AG04449 (cell line): ENCODE data around the gene ZFP36.

ENCODE experiments used
- CTCF ChIA-PET: fragments of 350-600 bp; formaldehyde crosslinking; extraction: SDS; loops from one replicate; lab custom pipeline; 2021; ENCODE audit warnings: antibody characterized with exemption; lab: Yijun Ruan, JAX
- POLR2A ChIA-PET: fragments of 400-600, 350-600 bp; formaldehyde crosslinking; extraction: SDS; loops from one replicate; lab custom pipeline; 2020; ENCODE audit warnings: antibody characterized with exemption, inconsistent platforms; lab: Yijun Ruan, JAX
- DNase-seq: peaks from one replicate; pipeline ENCODE4 v3.0.0-alpha.2; 2010; ENCODE audit warnings: low read depth, low spot score
- H3K4me3 ChIP-seq: 2 replicates; pipeline ENCODE4 v1.5.1; 2011; ENCODE audit warnings: low read depth, mild to moderate bottlenecking, control low read depth, low read length
- TF ChIP-seq, protein P1 (sequence below): IDR thresholded peaks from one replicate; pipeline ENCODE4 v1.5.1; 2011; ENCODE audit warnings: mild to moderate bottlenecking, moderate library complexity, low read length, control low read depth, inconsistent platforms; ENCODE audit not compliant: insufficient read depth; ENCODE audit errors: missing control alignments

ZFP36 gene

GRCh38 chr19:39399668-39400050, 7.0 kb upstream of the ZFP36 start:
- no peak for DNase-seq
- POLR2A ChIA-PET = interaction anchor here (1.0 to 1.1 kb wide), 2 partner anchors 9 to 12 kb away, joined by 3 to 4 read pairs; partner anchors contain the start of genes MED29 and PAF1
- CTCF ChIA-PET = interaction anchor here (2.9 to 4.9 kb wide), 5 partner anchors 8 to 133 kb away, joined by 15 to 38 read pairs (median 22); partner anchors contain the start of genes EID2B, MED29, PAF1 and PLEKHG2
- TF ChIP-seq, protein P1, sequence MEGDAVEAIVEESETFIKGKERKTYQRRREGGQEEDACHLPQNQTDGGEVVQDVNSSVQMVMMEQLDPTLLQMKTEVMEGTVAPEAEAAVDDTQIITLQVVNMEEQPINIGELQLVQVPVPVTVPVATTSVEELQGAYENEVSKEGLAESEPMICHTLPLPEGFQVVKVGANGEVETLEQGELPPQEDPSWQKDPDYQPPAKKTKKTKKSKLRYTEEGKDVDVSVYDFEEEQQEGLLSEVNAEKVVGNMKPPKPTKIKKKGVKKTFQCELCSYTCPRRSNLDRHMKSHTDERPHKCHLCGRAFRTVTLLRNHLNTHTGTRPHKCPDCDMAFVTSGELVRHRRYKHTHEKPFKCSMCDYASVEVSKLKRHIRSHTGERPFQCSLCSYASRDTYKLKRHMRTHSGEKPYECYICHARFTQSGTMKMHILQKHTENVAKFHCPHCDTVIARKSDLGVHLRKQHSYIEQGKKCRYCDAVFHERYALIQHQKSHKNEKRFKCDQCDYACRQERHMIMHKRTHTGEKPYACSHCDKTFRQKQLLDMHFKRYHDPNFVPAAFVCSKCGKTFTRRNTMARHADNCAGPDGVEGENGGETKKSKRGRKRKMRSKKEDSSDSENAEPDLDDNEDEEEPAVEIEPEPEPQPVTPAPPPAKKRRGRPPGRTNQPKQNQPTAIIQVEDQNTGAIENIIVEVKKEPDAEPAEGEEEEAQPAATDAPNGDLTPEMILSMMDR = no peak
- no peak overlapping the region for H3K4me3 ChIP-seq

GRCh38 chr19:39400061-39400460, 6.6 kb upstream of the ZFP36 start:
- ChIA-PET POLR2A (interaction anchor here (1.0 to 1.1 kb wide), 2 partner anchors 9 to 11 kb away, joined by 3 to 4 read pairs; partner anchors contain the start of genes MED29 and PAF1), CTCF (interaction anchor here (2.9 to 4.9 kb wide), 4 partner anchors 9 to 133 kb away, joined by 15 to 38 read pairs (median 24); partner anchors contain the start of genes EID2B, MED29, PAF1 and PLEKHG2)

DNA sequence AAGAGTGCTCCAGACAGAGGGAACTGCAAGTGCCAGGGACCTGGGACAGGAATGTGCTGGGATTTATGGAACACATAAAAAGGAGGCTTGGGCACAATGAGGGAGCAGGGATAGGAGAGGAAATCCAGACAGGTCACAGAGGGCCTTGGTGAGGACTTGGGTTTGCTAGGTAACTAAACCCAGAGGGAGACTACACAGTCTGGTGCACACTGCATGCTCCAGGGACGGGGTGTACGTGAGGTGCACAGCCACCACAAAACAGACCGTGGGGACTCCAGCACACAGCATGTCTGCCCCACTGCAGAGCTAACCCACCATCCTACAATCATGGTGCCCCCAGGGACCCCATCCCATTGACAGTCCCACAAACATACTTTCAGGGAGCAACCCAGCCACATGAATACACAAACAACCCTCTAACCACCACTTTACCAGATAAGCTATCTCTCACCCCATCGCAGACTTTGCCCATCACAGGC, 5.5 kb upstream of the ZFP36 start:
- TF ChIP-seq, protein P1 = no peak
- no peak for DNase-seq
- CTCF ChIA-PET = interaction anchor here (0.7 to 3.6 kb wide), 4 partner anchors 10 to 39 kb away, joined by 3 to 26 read pairs (median 12); partner anchors contain the start of genes MED29, PAF1 and PLEKHG2
- H3K4me3 ChIP-seq = no peak overlapping the region
- POLR2A ChIA-PET = interaction anchor here (0.6 to 1.8 kb wide), 5 partner anchors 10 to 37 kb away, joined by 3 to 8 read pairs (median 6); partner anchors contain the start of genes MED29, PAF1 and RPS16

More at GRCh38 chr19:39400061-39400460, 6.6 kb upstream of the ZFP36 start:
- no peak overlapping the region for H3K4me3 ChIP-seq
- TF ChIP-seq, protein P1 = no peak
- DNase-seq = no peak

DNA sequence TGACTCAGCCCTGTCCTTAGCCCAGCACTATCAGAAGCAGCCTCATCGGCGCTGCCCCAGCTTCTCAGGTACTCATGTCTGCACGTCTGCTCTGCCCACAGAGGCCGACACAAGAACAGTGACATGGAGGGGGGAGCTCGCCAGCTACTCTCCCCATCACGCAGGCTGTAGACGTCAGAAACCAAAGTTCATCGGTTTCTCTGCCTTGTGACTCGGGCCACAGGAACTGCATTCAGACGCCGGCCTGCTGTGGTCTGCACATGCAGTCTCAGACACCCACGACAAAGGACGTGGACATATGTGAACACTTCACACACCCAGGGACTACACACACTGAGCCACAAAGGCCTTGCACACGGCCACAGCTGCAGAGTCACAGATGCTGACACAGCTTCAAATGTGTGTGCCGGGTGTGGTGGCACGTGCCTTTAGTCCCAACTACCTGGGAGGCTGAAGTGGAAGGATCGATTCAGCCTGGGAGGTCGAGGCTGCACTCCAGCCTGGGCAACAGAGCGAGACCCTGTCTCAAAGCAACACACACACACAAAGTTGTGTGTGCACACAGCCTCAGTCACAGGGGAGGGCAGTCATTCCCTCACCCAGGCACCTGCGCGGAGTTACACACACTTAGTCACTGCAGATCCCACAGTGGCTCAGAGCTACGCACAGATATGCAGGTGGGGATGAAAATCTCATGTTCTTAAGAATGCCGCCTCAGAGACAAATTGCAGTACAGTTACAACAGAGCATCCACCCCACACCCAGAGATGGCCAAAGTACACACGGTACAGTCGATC, 4.9 kb upstream of the ZFP36 start:
- no peak overlapping the region for H3K4me3 ChIP-seq

GRCh38 chr19:39402346-39403300, 4.0 kb upstream of the ZFP36 start:
- CTCF ChIA-PET = interaction anchor here (1.1 to 3.6 kb wide), 3 partner anchors 9 to 11 kb away, joined by 7 to 26 read pairs (median 22); partner anchors contain the start of genes MED29, PAF1 and PLEKHG2
- POLR2A ChIA-PET = interaction anchor here (0.9 to 1.8 kb wide), 6 partner anchors 9 to 78 kb away, joined by 3 to 8 read pairs (median 6); partner anchors contain the start of genes MED29, PAF1, PLEKHG2 and RPS16
- peak overlapping the region; percentile 55 for H3K4me3 ChIP-seq
- no peak for DNase-seq
- TF ChIP-seq, protein P1 = no peak

More for the DNA sequence above, 4.9 kb upstream of the ZFP36 start:
- TF ChIP-seq, protein P1 = no peak
- ChIA-PET POLR2A (interaction anchor here (0.6 to 1.8 kb wide), 6 partner anchors 10 to 37 kb away, joined by 3 to 8 read pairs (median 6); partner anchors contain the start of genes MED29, PAF1 and RPS16), CTCF (interaction anchor here (0.7 to 3.6 kb wide), 4 partner anchors 10 to 39 kb away, joined by 3 to 26 read pairs (median 12); partner anchors contain the start of genes MED29, PAF1 and PLEKHG2)
- DNase-seq = no peak
